HCT116 (cell line): Measurements from ENCODE around the gene BRI3BP. TPM values are rescaled to one million over a fixed set of nuclear protein-coding genes. Genes with fewer than 3 reads are reported as not detected.
"Not testable (repeated sequence)": the region's sequence is repeated elsewhere in the genome, so short reads cannot be mapped to it uniquely, and the experiment has no call there.

Experiments used
- ATAC-seq: fragments of 200-7000 bp; cut with Tn5 transposase; 2 replicates; pipeline ENCODE4 v1.9.1; 2020; ENCODE audit warnings: mild to moderate bottlenecking, moderate library complexity
- BruUV-seq: library from RNA; stranded (reverse); fragments of 400-500 nt; replicated peaks from 2 replicates; lab custom pipeline; 2021; lab: Mats Ljungman, UMichigan
- CTCF ChIA-PET: fragments of 300-600 bp; sonication (Branson Sonifier 250); formaldehyde crosslinking; loops from one replicate; lab custom pipeline; 2021; ENCODE audit warnings: antibody characterized with exemption; lab: Charles Lee
- POLR2A ChIA-PET: fragments of 300-600, 350-600 bp; sonication (Branson Sonifier 250); formaldehyde crosslinking; loops from one replicate; lab custom pipeline; 2021; ENCODE audit warnings: antibody characterized with exemption; lab: Charles Lee
- RAD21 ChIA-PET, 2 experiments: fragments of 300-600 bp; sonication (Branson Sonifier 250); formaldehyde crosslinking; loops; one replicate each; lab custom pipeline; 2023; ENCODE audit warnings: low total read pairs in 2 of 2; ENCODE audit not compliant: uncharacterized antibody in 2 of 2, unreplicated experiment in 2 of 2, low non-redundant PET in 1 of 2; lab: Charles Lee
- DNase-seq: peaks from one replicate; pipeline ENCODE4 v3.0.0-alpha.2; 2010; ENCODE audit warnings: low read depth, low spot score
- H2AFZ ChIP-seq: fragments of 200-600 bp; shearing (Covaris generic), sonication (generic); 2 replicates; pipeline ENCODE4 v1.6.1; 2017; ENCODE audit warnings: low read depth, mixed run types, mixed read lengths, antibody characterized with exemption, low read length; ENCODE audit not compliant: poor library complexity, severe bottlenecking
- H3K27ac ChIP-seq: 2 replicates; pipeline ENCODE4 v1.5.1; 2012; ENCODE audit warnings: low read depth, low read length
- H3K27me3 ChIP-seq: fragments of 200-600 bp; sonication (generic); 2 replicates; pipeline ENCODE4 v1.6.1; 2016; ENCODE audit warnings: mixed run types, low read length, mixed read lengths; ENCODE audit not compliant: insufficient read depth
- H3K36me3 ChIP-seq, 2 experiments: fragments of 200-500 bp in 1 of 2; fragments of 200-600 bp in 1 of 2; sonication (Bioruptor generic) in 1 of 2; sonication (generic) in 1 of 2; 2 replicates each; pipeline versions ENCODE4 v1.5.1 to v1.6.1; 2014 to 2016; ENCODE audit warnings: low read length in 2 of 2, inconsistent platforms in 1 of 2, mixed read lengths in 1 of 2, mixed run types in 1 of 2; ENCODE audit not compliant: insufficient read depth in 2 of 2, control insufficient read depth in 1 of 2
- H3K4me1 ChIP-seq, 2 experiments: fragments of 200-600 bp in 1 of 2; sonication (generic) in 1 of 2; 2 replicates each; pipeline versions ENCODE4 v1.5.1 to v1.6.1; 2012 to 2017; ENCODE audit warnings: low read length in 2 of 2, inconsistent platforms in 1 of 2, mild to moderate bottlenecking in 1 of 2, mixed read lengths in 1 of 2, mixed run types in 1 of 2, moderate library complexity in 1 of 2; ENCODE audit not compliant: insufficient read depth in 2 of 2, control insufficient read depth in 1 of 2
- H3K4me2 ChIP-seq: fragments of 200-600 bp; sonication (generic); 2 replicates; pipeline ENCODE4 v1.6.1; 2017; ENCODE audit warnings: mixed run types, low read length, mixed read lengths
- H3K4me3 ChIP-seq, 2 experiments: fragments of 200-600 bp in 1 of 2; sonication (generic) in 1 of 2; replicated peaks in 1 of 2; 2 replicates each; pipeline ENCODE4 v1.5.1; 2011 to 2016; ENCODE audit warnings: low read length in 2 of 2, control low read depth in 1 of 2, low read depth in 1 of 2, mild to moderate bottlenecking in 1 of 2, mixed read lengths in 1 of 2, mixed run types in 1 of 2
- H3K79me2 ChIP-seq: fragments of 200-600 bp; sonication (generic); 2 replicates; pipeline ENCODE4 v1.6.1; 2017; ENCODE audit warnings: mild to moderate bottlenecking, mixed run types, low read length, moderate library complexity, mixed read lengths; ENCODE audit not compliant: insufficient read depth
- H3K9ac ChIP-seq: fragments of 200-600 bp; sonication (generic); 2 replicates; pipeline ENCODE4 v1.6.1; 2016; ENCODE audit warnings: low read length, mixed read lengths
- H3K9me2 ChIP-seq: fragments of 200-600 bp; sonication (generic), shearing (Covaris generic); 2 replicates; pipeline ENCODE4 v1.6.1; 2017; ENCODE audit warnings: mixed run types, mild to moderate bottlenecking, moderate library complexity; ENCODE audit not compliant: insufficient read depth
- H3K9me3 ChIP-seq, 2 experiments: fragments of 200-500 bp in 1 of 2; fragments of 200-600 bp in 1 of 2; sonication (Bioruptor generic) in 1 of 2; sonication (generic) in 1 of 2; 2 replicates each; pipeline ENCODE4 v1.6.1; 2014 to 2017; ENCODE audit warnings: low read length in 2 of 2, mixed read lengths in 2 of 2, inconsistent platforms in 1 of 2, low read depth in 1 of 2, mild to moderate bottlenecking in 1 of 2, mixed run types in 1 of 2, moderate library complexity in 1 of 2; ENCODE audit not compliant: control insufficient read depth in 1 of 2, insufficient read depth in 1 of 2
- H4K20me1 ChIP-seq: fragments of 200-600 bp; sonication (generic), shearing (Covaris generic); 2 replicates; pipeline ENCODE4 v1.6.1; 2017; ENCODE audit warnings: mixed run types, mild to moderate bottlenecking, moderate library complexity; ENCODE audit not compliant: insufficient read depth
- EGR1 ChIP-seq: IDR thresholded peaks from 2 replicates; pipeline ENCODE4 v1.6.1; 2012; ENCODE audit warnings: low read depth
- EZH2 ChIP-seq: fragments of 200-600 bp; sonication (generic); IDR thresholded peaks from 2 replicates; pipeline ENCODE4 v1.6.1; 2017; ENCODE audit warnings: antibody characterized with exemption, mixed run types
- EZH2phosphoT487 ChIP-seq: fragments of 200-600 bp; IDR thresholded peaks from 2 replicates; pipeline ENCODE4 v1.6.1; 2018; ENCODE audit warnings: antibody characterized with exemption, borderline replicate concordance
- JUND ChIP-seq: IDR thresholded peaks from 2 replicates; pipeline ENCODE4 v1.6.1; 2012
- RAD21 ChIP-seq: IDR thresholded peaks from 2 replicates; pipeline ENCODE4 v1.6.1; 2012; ENCODE audit warnings: low read depth, mild to moderate bottlenecking
- SRF ChIP-seq: IDR thresholded peaks from 2 replicates; pipeline ENCODE4 v1.6.1; 2012; ENCODE audit warnings: low read depth
- TCF7L2 ChIP-seq: IDR thresholded peaks from 2 replicates; pipeline ENCODE4 v1.7.0; 2011; ENCODE audit warnings: borderline replicate concordance, inconsistent platforms; ENCODE audit not compliant: insufficient read depth, insufficient read length; ENCODE audit errors: extremely low read depth
- intact Hi-C: fragments of 100-400 bp; cut with micrococcal nuclease; formaldehyde crosslinking; loops from 2 replicates; pipeline ENCODE4 v1.10.0; 2022
- total RNA-seq: library from RNA; stranded (reverse); gene quantifications from one replicate; pipeline ENCODE4 v1.2.1, GENCODE V29; 2021; ENCODE audit not compliant: unreplicated experiment
- TF ChIP-seq, protein P1 (sequence below): IDR thresholded peaks from 2 replicates; pipeline ENCODE4 v1.6.1; 2012; ENCODE audit warnings: low read depth
- TF ChIP-seq, protein P2 (sequence below): IDR thresholded peaks from 2 replicates; pipeline ENCODE4 v1.6.1; 2012
- TF ChIP-seq, protein P3 (sequence below), 3 experiments: fragments of 200-600 bp in 1 of 3; sonication (generic) in 1 of 3; IDR thresholded peaks in 2 of 3; conservative IDR thresholded peaks in 1 of 3; 2 replicates each; pipeline ENCODE4 v1.5.1; 2012 to 2017; ENCODE audit warnings: low read depth in 2 of 3, low read length in 2 of 3, antibody characterized with exemption in 1 of 3, borderline replicate concordance in 1 of 3, control low read depth in 1 of 3, mild to moderate bottlenecking in 1 of 3, mixed read lengths in 1 of 3, mixed run types in 1 of 3, moderate library complexity in 1 of 3; ENCODE audit not compliant: insufficient read depth in 1 of 3

Gene BRI3BP
- total RNA-seq, 1 experiment from 2014 or later, result 40.1 TPM

DNA sequence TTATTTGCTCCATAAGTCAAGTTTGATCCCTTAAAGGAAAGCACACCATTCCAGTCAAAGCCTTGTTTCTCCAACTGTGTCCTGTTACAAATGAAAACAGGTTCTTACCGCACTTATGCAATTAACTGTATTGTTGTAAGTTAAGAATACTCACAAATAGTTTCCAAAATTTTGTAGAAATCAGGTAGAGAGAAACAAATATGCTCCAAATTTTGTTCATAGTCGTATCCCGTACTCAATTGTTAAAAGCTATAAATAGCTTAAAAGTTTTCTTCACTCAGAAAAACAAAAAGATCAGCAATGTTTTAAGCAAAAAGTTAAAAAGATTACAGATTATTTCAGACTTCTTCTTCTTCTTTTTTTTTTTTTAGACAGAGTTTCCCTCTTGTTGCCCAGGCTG is 67.8 kb downstream of the BRI3BP start:
- peaks cover 0 to 11% of the 10 kb centered on the region in 2 experiments; a peak in 3 of 4 replicates for H3K4me1 ChIP-seq
- TF ChIP-seq TCF7L2 (no peak), EZH2 (no peak), JUND (no peak), RAD21 (no peak), SRF (no peak), EZH2phosphoT487 (no peak), EGR1 (no peak)
- TF ChIP-seq, protein P1, sequence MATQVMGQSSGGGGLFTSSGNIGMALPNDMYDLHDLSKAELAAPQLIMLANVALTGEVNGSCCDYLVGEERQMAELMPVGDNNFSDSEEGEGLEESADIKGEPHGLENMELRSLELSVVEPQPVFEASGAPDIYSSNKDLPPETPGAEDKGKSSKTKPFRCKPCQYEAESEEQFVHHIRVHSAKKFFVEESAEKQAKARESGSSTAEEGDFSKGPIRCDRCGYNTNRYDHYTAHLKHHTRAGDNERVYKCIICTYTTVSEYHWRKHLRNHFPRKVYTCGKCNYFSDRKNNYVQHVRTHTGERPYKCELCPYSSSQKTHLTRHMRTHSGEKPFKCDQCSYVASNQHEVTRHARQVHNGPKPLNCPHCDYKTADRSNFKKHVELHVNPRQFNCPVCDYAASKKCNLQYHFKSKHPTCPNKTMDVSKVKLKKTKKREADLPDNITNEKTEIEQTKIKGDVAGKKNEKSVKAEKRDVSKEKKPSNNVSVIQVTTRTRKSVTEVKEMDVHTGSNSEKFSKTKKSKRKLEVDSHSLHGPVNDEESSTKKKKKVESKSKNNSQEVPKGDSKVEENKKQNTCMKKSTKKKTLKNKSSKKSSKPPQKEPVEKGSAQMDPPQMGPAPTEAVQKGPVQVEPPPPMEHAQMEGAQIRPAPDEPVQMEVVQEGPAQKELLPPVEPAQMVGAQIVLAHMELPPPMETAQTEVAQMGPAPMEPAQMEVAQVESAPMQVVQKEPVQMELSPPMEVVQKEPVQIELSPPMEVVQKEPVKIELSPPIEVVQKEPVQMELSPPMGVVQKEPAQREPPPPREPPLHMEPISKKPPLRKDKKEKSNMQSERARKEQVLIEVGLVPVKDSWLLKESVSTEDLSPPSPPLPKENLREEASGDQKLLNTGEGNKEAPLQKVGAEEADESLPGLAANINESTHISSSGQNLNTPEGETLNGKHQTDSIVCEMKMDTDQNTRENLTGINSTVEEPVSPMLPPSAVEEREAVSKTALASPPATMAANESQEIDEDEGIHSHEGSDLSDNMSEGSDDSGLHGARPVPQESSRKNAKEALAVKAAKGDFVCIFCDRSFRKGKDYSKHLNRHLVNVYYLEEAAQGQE, result no peak
- TF ChIP-seq, protein P2, sequence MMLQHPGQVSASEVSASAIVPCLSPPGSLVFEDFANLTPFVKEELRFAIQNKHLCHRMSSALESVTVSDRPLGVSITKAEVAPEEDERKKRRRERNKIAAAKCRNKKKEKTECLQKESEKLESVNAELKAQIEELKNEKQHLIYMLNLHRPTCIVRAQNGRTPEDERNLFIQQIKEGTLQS, result no peak
- TF ChIP-seq, protein P3, sequence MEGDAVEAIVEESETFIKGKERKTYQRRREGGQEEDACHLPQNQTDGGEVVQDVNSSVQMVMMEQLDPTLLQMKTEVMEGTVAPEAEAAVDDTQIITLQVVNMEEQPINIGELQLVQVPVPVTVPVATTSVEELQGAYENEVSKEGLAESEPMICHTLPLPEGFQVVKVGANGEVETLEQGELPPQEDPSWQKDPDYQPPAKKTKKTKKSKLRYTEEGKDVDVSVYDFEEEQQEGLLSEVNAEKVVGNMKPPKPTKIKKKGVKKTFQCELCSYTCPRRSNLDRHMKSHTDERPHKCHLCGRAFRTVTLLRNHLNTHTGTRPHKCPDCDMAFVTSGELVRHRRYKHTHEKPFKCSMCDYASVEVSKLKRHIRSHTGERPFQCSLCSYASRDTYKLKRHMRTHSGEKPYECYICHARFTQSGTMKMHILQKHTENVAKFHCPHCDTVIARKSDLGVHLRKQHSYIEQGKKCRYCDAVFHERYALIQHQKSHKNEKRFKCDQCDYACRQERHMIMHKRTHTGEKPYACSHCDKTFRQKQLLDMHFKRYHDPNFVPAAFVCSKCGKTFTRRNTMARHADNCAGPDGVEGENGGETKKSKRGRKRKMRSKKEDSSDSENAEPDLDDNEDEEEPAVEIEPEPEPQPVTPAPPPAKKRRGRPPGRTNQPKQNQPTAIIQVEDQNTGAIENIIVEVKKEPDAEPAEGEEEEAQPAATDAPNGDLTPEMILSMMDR (IDR thresholded peaks at IDR 0.05 in 2 of 3, conservative IDR thresholded peaks at IDR 0.05 in 1 of 3; ENCODE audit: borderline replicate concordance in 1 of 3, insufficient read depth in 1 of 3, low read depth in 2 of 3, low read length in 2 of 3), result no peak
- TF ChIP-seq, all 23 proteins: peak for 0
- no TSS peak for BruUV-seq
- Histone ChIP-seq H3K79me2 (no peaks in the 10 kb centered on the region), H2AFZ (no peak overlapping the region), H4K20me1 (no peaks in the 10 kb centered on the region), H3K36me3 (no peaks in the 10 kb centered on the region), H3K9me3 (no peaks in the 10 kb centered on the region), H3K9ac (no peak overlapping the region), H3K9me2 (no peaks in the 10 kb centered on the region), H3K4me3 (no peak overlapping the region), H3K27me3 (no peaks in the 10 kb centered on the region), H3K27ac (no peak overlapping the region), H3K4me2 (no peak overlapping the region)
- ChIA-PET CTCF (no interaction called here), POLR2A (no interaction called here), RAD21 (no interaction called here)
- intact Hi-C loops, result no loop called here
- no peak for DNase-seq
- ATAC-seq, result no peak

DNA sequence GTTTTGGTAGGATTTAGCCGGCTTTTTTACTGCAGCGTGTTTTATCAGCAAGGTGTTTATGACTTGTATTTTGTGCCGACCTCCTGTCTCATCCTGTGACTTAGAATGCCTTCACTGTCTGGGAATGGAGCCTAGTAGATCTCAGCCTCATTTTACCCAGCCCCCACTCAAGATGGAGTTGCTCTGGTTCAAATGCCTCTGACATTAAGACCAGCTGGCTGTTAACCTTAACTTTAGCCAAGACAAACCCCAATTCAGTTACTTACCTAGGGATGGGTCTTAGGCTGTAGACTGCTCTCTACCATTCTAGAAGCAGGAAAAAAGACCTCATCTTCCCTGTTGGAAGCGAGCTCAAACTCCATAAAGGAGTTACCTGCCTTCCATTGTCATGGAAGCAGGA is 70.1 kb downstream of the BRI3BP start:
- H3K79me2 ChIP-seq, H3K36me3 ChIP-seq, H2AFZ ChIP-seq, H3K4me3 ChIP-seq, POLR2A ChIA-PET, H3K27me3 ChIP-seq, ATAC-seq, BruUV-seq, H3K9me3 ChIP-seq, H3K27ac ChIP-seq, H3K4me2 ChIP-seq, H3K9me2 ChIP-seq, H4K20me1 ChIP-seq, RAD21 ChIA-PET, DNase-seq, H3K9ac ChIP-seq, CTCF ChIA-PET, intact Hi-C loops: not testable (repeated sequence)
- H3K4me1 ChIP-seq, result peaks cover 0 to 12% of the 10 kb centered on the region in 2 experiments; a peak in 3 of 4 replicates
